HEK293 (cell line): ENCODE results near the gene S100A13.

Source experiments
- ZBTB7A ChIP-seq: fragments of 450-650 bp; formaldehyde crosslinking; IDR thresholded peaks from 2 replicates; pipeline ENCODE4 v1.5.1; 2016; ENCODE audit warnings: low read depth, missing biosample characterization, missing genetic modification characterization
- ZNF133 ChIP-seq: fragments of 450-650 bp; formaldehyde crosslinking; IDR thresholded peaks from 2 replicates; pipeline ENCODE4 v1.5.1; 2016; ENCODE audit warnings: missing biosample characterization, missing genetic modification characterization
- ZNF19 ChIP-seq: fragments of 450-650 bp; formaldehyde crosslinking; IDR thresholded peaks from 2 replicates; pipeline ENCODE4; 2016; ENCODE audit warnings: missing biosample characterization, missing genetic modification characterization, low read depth
- TF ChIP-seq, protein P1 (sequence below): fragments of 450-650 bp; formaldehyde crosslinking; IDR thresholded peaks from 2 replicates; pipeline ENCODE4 v1.5.1; 2016; ENCODE audit warnings: missing biosample characterization, missing genetic modification characterization
- TF ChIP-seq, protein P2 (sequence below): fragments of 450-650 bp; formaldehyde crosslinking; IDR thresholded peaks from 2 replicates; pipeline ENCODE4 v1.5.1; 2016; ENCODE audit warnings: missing biosample characterization, missing genetic modification characterization

DNA sequence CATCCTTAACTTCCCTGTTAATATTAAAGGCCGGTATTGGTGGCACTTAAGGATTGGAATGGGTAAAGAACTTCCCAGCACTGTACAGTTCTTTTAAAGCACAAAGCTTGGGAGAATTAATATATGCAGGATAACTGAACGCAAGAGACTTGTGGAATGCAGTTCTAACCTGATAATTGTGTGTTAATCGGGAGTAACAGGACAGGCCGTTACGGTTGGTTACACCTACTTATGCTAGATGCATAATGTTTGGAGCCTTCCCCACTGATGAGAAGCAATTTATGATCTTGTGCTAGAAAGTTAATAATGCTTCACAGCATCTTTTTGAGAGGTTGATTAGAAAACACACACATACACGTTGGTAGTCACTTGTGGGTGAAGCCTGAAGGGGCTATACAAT, 13.6 kb upstream of the S100A13 start:
- TF ChIP-seq ZNF19 (tag by site-specific recombination), result no peak
- TF ChIP-seq, protein P1, sequence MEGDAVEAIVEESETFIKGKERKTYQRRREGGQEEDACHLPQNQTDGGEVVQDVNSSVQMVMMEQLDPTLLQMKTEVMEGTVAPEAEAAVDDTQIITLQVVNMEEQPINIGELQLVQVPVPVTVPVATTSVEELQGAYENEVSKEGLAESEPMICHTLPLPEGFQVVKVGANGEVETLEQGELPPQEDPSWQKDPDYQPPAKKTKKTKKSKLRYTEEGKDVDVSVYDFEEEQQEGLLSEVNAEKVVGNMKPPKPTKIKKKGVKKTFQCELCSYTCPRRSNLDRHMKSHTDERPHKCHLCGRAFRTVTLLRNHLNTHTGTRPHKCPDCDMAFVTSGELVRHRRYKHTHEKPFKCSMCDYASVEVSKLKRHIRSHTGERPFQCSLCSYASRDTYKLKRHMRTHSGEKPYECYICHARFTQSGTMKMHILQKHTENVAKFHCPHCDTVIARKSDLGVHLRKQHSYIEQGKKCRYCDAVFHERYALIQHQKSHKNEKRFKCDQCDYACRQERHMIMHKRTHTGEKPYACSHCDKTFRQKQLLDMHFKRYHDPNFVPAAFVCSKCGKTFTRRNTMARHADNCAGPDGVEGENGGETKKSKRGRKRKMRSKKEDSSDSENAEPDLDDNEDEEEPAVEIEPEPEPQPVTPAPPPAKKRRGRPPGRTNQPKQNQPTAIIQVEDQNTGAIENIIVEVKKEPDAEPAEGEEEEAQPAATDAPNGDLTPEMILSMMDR, result no peak
- TF ChIP-seq, protein P2, sequence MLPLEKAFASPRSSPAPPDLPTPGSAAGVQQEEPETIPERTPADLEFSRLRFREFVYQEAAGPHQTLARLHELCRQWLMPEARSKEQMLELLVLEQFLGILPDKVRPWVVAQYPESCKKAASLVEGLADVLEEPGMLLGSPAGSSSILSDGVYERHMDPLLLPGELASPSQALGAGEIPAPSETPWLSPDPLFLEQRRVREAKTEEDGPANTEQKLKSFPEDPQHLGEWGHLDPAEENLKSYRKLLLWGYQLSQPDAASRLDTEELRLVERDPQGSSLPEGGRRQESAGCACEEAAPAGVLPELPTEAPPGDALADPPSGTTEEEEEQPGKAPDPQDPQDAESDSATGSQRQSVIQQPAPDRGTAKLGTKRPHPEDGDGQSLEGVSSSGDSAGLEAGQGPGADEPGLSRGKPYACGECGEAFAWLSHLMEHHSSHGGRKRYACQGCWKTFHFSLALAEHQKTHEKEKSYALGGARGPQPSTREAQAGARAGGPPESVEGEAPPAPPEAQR (tag by site-specific recombination), result no peak
- no peak for TF ChIP-seq ZNF133
- TF ChIP-seq ZBTB7A, result no peak
